22Rv1 (cell line): ENCODE data around the gene FAM227B.
"Not testable (repeated sequence)": the region's sequence is repeated elsewhere in the genome, so short reads cannot be mapped to it uniquely, and the experiment has no call there.

Experiments
- CTCF ChIP-seq: fragments of 450-650 bp; IDR thresholded peaks from 2 replicates; pipeline ENCODE4 v1.5.1; 2017; ENCODE audit warnings: mild to moderate bottlenecking
- ZFX ChIP-seq: fragments of 450-650 bp; IDR thresholded peaks from 2 replicates; pipeline ENCODE4 v1.6.1; 2017; ENCODE audit warnings: antibody characterized with exemption, borderline replicate concordance

DNA sequence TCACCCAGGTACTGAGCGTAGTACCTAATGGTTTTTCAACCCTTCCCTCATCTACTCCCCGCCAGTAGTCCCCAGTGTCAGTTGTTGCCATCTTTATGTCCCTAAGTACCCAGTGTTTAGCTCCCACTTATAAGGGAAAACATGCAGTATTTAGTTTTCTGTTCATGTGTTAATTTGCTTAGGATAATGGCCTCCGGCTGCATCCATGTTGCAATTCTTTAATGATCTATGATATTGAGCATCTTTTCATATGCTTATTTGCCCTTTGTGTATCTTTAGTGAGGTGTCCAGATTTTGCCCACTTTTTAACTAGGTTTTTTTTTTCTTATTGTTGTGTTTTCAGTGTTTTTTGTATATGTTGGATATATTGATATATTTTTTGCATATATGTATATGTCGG, 142.6 kb downstream of the FAM227B start:
- not testable (repeated sequence) for TF ChIP-seq CTCF, ZFX
